Osteocyte (in vitro differentiated cells): ENCODE results near the gene LSM4. TPM values are rescaled to one million over a fixed set of nuclear protein-coding genes. Genes with fewer than 3 reads are reported as not detected.

ENCODE experiments used
- DNase-seq: peaks from one replicate; pipeline ENCODE4 v3.0.0; 2021; ENCODE audit warnings: mixed read lengths; ENCODE audit not compliant: unreplicated experiment; ENCODE audit errors: extremely low spot score
- H3K27ac Mint-ChIP-seq: one replicate; pipeline ENCODE4 v1.8.0; 2021; ENCODE audit warnings: mild to moderate bottlenecking, mixed read lengths; ENCODE audit not compliant: unreplicated experiment
- H3K27me3 Mint-ChIP-seq: one replicate; pipeline ENCODE4 v1.8.0; 2021; ENCODE audit warnings: mixed read lengths; ENCODE audit not compliant: unreplicated experiment
- H3K36me3 Mint-ChIP-seq: one replicate; pipeline ENCODE4 v1.8.0; 2021; ENCODE audit warnings: mixed read lengths; ENCODE audit not compliant: unreplicated experiment
- H3K4me1 Mint-ChIP-seq: one replicate; pipeline ENCODE4 v1.8.0; 2021; ENCODE audit warnings: mixed read lengths; ENCODE audit not compliant: unreplicated experiment
- H3K4me3 Mint-ChIP-seq: one replicate; pipeline ENCODE4 v1.8.0; 2021; ENCODE audit warnings: mild to moderate bottlenecking, moderate library complexity, mixed read lengths; ENCODE audit not compliant: unreplicated experiment
- H3K9me3 Mint-ChIP-seq: one replicate; pipeline ENCODE4 v1.8.0; 2021; ENCODE audit warnings: mixed read lengths; ENCODE audit not compliant: unreplicated experiment
- CTCF ChIP-seq: fragments of 200-600 bp; sonication (generic); IDR thresholded peaks from 2 replicates; pipeline ENCODE4 v1.5.0; 2021; ENCODE audit warnings: antibody characterized with exemption, mild to moderate bottlenecking, moderate library complexity
- total RNA-seq: library from RNA; stranded (reverse); gene quantifications from 2 replicates; pipeline ENCODE4 v1.2.1, GENCODE V29; 2021

LSM4 gene
- total RNA-seq, 1 donor from 2014 or later = 92.1 TPM

- no peaks in the 10 kb centered on the region for H3K27me3 Mint-ChIP-seq
- H3K9me3 Mint-ChIP-seq = no peaks in the 10 kb centered on the region
- DNase-seq = no peak
- H3K4me3 Mint-ChIP-seq = no peak overlapping the region
- peaks cover 46% of the 10 kb centered on the region for H3K4me1 Mint-ChIP-seq
- H3K36me3 Mint-ChIP-seq = no peaks in the 10 kb centered on the region
- no peak for TF ChIP-seq CTCF
- H3K27ac Mint-ChIP-seq = peak overlapping the region; percentile 44
These were observed 21.2 kb downstream of the LSM4 start for GRCh38 chr19:18301718-18302111.

- peaks cover 40% of the 10 kb centered on the region for H3K4me1 Mint-ChIP-seq
- H3K27ac Mint-ChIP-seq = peak overlapping the region; percentile 47
- no peak overlapping the region for H3K4me3 Mint-ChIP-seq
- H3K36me3 Mint-ChIP-seq = no peaks in the 10 kb centered on the region
- no peaks in the 10 kb centered on the region for H3K9me3 Mint-ChIP-seq
- DNase-seq = no peak
- no peak for TF ChIP-seq CTCF
- H3K27me3 Mint-ChIP-seq = no peaks in the 10 kb centered on the region
These were observed 21.8 kb downstream of the LSM4 start for GRCh38 chr19:18300930-18301717.

- DNase-seq = no peak
- Mint-ChIP-seq H3K36me3 (no peaks in the 10 kb centered on the region), H3K9me3 (no peaks in the 10 kb centered on the region), H3K4me1 (peaks cover 29% of the 10 kb centered on the region), H3K27ac (no peak overlapping the region), H3K27me3 (no peaks in the 10 kb centered on the region), H3K4me3 (no peak overlapping the region)
- no peak for TF ChIP-seq CTCF
These were observed 23.2 kb downstream of the LSM4 start for GRCh38 chr19:18299654-18300053.

GRCh38 chr19:18298601-18299000 lies 24.3 kb downstream of the LSM4 start:
- H3K27ac Mint-ChIP-seq = peak overlapping the region; percentile 11

More at GRCh38 chr19:18298601-18299000, 24.3 kb downstream of the LSM4 start:
- H3K4me3 Mint-ChIP-seq = no peak overlapping the region
- no peaks in the 10 kb centered on the region for H3K36me3 Mint-ChIP-seq
- peaks cover 26% of the 10 kb centered on the region for H3K4me1 Mint-ChIP-seq
- no peaks in the 10 kb centered on the region for H3K9me3 Mint-ChIP-seq
- no peak for TF ChIP-seq CTCF
- DNase-seq = no peak
- no peaks in the 10 kb centered on the region for H3K27me3 Mint-ChIP-seq
